ENCODE measurements around the gene BLTP3B. TPM values are rescaled to one million over a fixed set of nuclear protein-coding genes. Genes with fewer than 3 reads are reported as not detected.
A peak's percentile ranks its signal among the peaks of the same experiment; 100 is the strongest.

BLTP3B gene
- total RNA-seq, 1 experiment from 2014 or later: 16.8 TPM

- in situ Hi-C loops (cut with HindIII; ENCODE audit: low pct_unique_long_range_greater_than_20kb, low sequenced_read_pairs): no loop called here
- DNase-seq (ENCODE audit: low read depth, low spot score): peak; percentile 76
Measured at GRCh38 chr12:100128512-100128908, 14.2 kb downstream of the BLTP3B start.

- DNase-seq (ENCODE audit: low read depth, low spot score): no peak
- in situ Hi-C loops (cut with HindIII; ENCODE audit: low pct_unique_long_range_greater_than_20kb, low sequenced_read_pairs): no loop called here
Measured at GRCh38 chr12:100127766-100128511, 14.7 kb downstream of the BLTP3B start.

DNA sequence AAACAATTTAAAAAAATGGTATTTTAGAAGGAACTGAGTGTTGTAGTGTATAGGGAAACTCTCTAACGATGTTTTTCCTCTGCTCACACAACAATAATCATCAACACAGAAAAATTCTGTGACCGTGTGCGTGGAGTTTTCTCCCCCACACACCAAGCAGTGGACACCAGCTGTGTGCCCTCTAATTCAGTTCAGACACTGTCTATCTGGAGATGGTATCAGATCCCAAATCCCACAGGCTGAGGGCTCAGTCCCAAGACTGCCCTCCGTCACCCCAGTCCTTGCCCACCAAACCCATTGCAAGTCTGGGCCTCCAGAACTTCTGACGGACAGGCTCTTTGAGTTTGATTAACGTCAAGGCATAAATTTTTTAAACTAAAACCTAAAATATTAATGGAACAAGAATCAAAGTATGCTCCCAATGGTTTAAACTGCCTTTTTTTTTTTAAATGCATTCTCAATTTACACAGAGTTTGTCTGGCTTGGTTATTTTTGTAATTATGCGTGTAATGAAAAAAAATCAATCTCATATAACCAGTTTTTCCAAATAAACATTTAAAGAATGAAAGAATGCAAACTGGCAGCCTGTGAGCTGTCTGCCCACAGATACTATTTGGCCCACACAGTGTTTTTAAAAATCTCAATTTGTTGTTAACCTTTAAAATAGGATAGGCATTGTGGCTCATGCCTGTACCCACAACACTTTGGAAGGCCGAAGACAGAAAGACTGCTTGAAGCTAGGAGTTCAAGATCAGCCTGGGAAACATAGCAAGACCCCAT, 19.2 kb downstream of the BLTP3B start:
- no peak for DNase-seq (ENCODE audit: low read depth, low spot score)
- in situ Hi-C loops (cut with HindIII; ENCODE audit: low pct_unique_long_range_greater_than_20kb, low sequenced_read_pairs): no loop called here

GRCh38 chr12:100120355-100120754, 22.3 kb downstream of the BLTP3B start:
- in situ Hi-C loops (cut with HindIII; ENCODE audit: low pct_unique_long_range_greater_than_20kb, low sequenced_read_pairs): no loop called here
- no peak for DNase-seq (ENCODE audit: low read depth, low spot score)

- in situ Hi-C loops (cut with HindIII; ENCODE audit: low pct_unique_long_range_greater_than_20kb, low sequenced_read_pairs): no loop called here
- DNase-seq (ENCODE audit: low read depth, low spot score): no peak
Measured at GRCh38 chr12:100115291-100115690, 27.4 kb downstream of the BLTP3B start.

DNA sequence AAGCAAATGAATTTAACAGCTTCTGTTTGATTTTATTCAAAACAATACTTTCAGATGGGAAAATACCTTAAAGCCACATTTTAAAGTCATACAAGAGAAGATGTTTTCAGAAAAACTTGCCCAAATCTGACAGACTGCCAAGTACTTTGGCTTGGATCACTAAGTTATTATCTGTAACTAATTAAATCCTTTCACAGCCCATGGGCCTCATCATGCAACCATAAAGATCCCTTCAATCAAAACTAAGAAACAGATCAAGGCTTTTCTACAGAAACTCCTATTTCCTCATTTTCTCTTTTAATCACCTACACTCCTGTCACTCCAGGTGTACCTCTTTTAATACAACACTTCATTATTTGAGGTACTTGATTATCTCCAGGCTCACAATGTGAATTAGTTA, 28.1 kb downstream of the BLTP3B start:
- in situ Hi-C loops (cut with HindIII; ENCODE audit: low pct_unique_long_range_greater_than_20kb, low sequenced_read_pairs): no loop called here

GRCh38 chr12:100110276-100110675, 32.4 kb downstream of the BLTP3B start:
- in situ Hi-C loops (cut with HindIII; ENCODE audit: low pct_unique_long_range_greater_than_20kb, low sequenced_read_pairs): no loop called here
- no peak for DNase-seq (ENCODE audit: low read depth, low spot score)

More for the DNA sequence above, 28.1 kb downstream of the BLTP3B start:
- no peak for DNase-seq (ENCODE audit: low read depth, low spot score)

- in situ Hi-C loops (cut with HindIII; ENCODE audit: low pct_unique_long_range_greater_than_20kb, low sequenced_read_pairs): no loop called here
- no peak for DNase-seq (ENCODE audit: low read depth, low spot score)
Measured at GRCh38 chr12:100106861-100107260, 35.8 kb downstream of the BLTP3B start.

- DNase-seq (ENCODE audit: low read depth, low spot score): no peak
- in situ Hi-C loops (cut with HindIII; ENCODE audit: low pct_unique_long_range_greater_than_20kb, low sequenced_read_pairs): no loop called here
Measured at GRCh38 chr12:100105661-100106060, 37.0 kb downstream of the BLTP3B start.

DNA sequence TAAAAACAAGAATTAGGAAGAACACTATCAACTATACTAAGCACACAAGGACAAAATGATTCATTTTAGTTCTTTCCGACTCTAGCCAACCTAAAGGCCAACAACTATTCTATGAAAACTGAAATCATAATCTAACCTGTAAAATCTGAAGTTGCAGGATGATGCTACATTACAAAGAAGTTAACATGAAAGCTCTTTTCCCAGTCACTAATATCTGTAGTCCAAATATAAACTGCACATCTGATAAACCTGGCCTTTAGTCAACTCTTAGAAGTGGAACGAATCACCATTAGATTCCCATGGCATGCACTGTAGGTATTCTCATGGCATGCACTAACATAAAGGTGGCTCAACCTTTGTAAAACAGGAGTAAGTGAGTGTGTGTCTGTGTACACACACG, 41.7 kb downstream of the BLTP3B start:
- DNase-seq (ENCODE audit: low read depth, low spot score): no peak
- in situ Hi-C loops (cut with HindIII; ENCODE audit: low pct_unique_long_range_greater_than_20kb, low sequenced_read_pairs): no loop called here

Small RNA genes within 50 kb of the gene (small RNA-seq; reads per million reads assigned to genes)
- gene MIR1827: 0 reads per million in 2 experiments
- gene RN7SL176P: 0 reads per million in 2 experiments

Other genes starting within 250 kb of the BLTP3B start
- 15.1 TPM in 2 replicates for gene ANKS1B, start 157.9 kb downstream of the BLTP3B start, total RNA-seq (2014; rRNA removed; shearing (Covaris generic))
- gene ACTR6, start 57.9 kb upstream of the BLTP3B start, total RNA-seq (2014; rRNA removed; shearing (Covaris generic)): 36.0 and 39.1 TPM in 2 replicates
- 1.1 and 2.5 TPM in 2 replicates for gene DEPDC4, start 124.2 kb upstream of the BLTP3B start, total RNA-seq (2014; rRNA removed; shearing (Covaris generic))
- 42.1 and 45.1 TPM in 2 replicates for gene SCYL2, start 124.3 kb upstream of the BLTP3B start, total RNA-seq (2014; rRNA removed; shearing (Covaris generic))
- 0.11 TPM in 1 of 2 replicates, not detected in the other for gene SLC17A8, start 214.2 kb upstream of the BLTP3B start, total RNA-seq (2014; rRNA removed; shearing (Covaris generic))

All from SK-MEL-5 (cell line).